Measurements from ENCODE around the gene RD3L.
"Not testable (repeated sequence)": the region's sequence is repeated elsewhere in the genome, so short reads cannot be mapped to it uniquely, and the experiment has no call there.

Gene RD3L

DNA sequence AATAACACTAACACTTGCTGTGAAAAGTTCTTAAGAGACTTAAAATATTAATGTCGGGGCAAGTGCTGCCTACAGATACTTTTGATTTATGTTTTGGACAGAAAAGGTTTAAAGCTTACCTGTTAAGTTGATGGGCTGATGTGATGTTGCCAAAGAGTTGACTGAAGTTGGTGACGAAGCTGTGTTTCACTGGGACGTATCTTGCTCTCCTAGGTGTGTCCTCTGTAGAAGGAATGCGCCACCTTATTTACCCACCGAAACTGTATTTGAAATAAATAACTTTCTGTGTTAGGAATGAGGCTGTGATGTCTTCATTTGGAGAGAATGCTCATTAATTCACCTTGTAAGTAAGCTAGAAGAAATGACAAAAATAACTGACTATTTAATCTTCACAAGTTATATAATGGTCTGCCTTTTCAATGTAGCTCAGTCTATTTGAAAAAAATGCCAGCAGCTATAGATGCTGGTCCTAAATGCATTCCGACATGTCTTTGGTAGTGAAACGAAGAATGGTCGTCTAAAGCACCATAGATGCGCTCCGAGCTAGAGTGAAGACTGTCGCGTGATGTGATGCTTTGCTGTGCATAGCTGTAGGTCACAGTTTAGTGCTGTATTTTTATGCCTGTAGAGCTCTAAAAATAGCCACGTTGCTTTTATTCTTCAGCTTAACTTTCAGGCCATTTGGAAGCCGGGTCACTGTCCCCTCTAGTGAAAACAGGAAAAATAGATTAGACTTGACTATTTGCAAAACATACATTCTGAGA, at the start of gene RD3L:
Gene RD3L (minus strand): TSS at position 557 of the 764 bp plus-strand sequence. CDS start 834 bp downstream, outside the sequence.
- TF ChIP-seq, protein P1, sequence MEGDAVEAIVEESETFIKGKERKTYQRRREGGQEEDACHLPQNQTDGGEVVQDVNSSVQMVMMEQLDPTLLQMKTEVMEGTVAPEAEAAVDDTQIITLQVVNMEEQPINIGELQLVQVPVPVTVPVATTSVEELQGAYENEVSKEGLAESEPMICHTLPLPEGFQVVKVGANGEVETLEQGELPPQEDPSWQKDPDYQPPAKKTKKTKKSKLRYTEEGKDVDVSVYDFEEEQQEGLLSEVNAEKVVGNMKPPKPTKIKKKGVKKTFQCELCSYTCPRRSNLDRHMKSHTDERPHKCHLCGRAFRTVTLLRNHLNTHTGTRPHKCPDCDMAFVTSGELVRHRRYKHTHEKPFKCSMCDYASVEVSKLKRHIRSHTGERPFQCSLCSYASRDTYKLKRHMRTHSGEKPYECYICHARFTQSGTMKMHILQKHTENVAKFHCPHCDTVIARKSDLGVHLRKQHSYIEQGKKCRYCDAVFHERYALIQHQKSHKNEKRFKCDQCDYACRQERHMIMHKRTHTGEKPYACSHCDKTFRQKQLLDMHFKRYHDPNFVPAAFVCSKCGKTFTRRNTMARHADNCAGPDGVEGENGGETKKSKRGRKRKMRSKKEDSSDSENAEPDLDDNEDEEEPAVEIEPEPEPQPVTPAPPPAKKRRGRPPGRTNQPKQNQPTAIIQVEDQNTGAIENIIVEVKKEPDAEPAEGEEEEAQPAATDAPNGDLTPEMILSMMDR (IDR thresholded peaks at IDR 0.05; ENCODE audit: borderline replicate concordance, insufficient read depth, low read depth, low read length) = no peak
- no peak within 1 kb of the TSS for H3K4me3 ChIP-seq (ENCODE audit: low read depth, low read length)

- TF ChIP-seq, protein P1 (IDR thresholded peaks at IDR 0.05; ENCODE audit: borderline replicate concordance, insufficient read depth, low read depth, low read length) = no peak
These were observed 47.6 kb upstream of the RD3L start for GRCh38 chr14:103989964-103990363.

GRCh38 chr14:103989034-103989433, 46.7 kb upstream of the RD3L start:
- no peak overlapping the region for H3K4me3 ChIP-seq (ENCODE audit: low read depth, low read length)

More at GRCh38 chr14:103989964-103990363, 47.6 kb upstream of the RD3L start:
- H3K4me3 ChIP-seq (ENCODE audit: low read depth, low read length) = no peak overlapping the region

GRCh38 chr14:103984196-103984595, 41.9 kb upstream of the RD3L start:
- no peak overlapping the region for H3K4me3 ChIP-seq (ENCODE audit: low read depth, low read length)
- TF ChIP-seq, protein P1 (IDR thresholded peaks at IDR 0.05; ENCODE audit: borderline replicate concordance, insufficient read depth, low read depth, low read length) = no peak

More at GRCh38 chr14:103989034-103989433, 46.7 kb upstream of the RD3L start:
- TF ChIP-seq, protein P1 (IDR thresholded peaks at IDR 0.05; ENCODE audit: borderline replicate concordance, insufficient read depth, low read depth, low read length) = no peak

GRCh38 chr14:103980623-103981238, 38.4 kb upstream of the RD3L start:
- not testable (repeated sequence) for H3K4me3 ChIP-seq (ENCODE audit: low read depth, low read length)
- TF ChIP-seq, protein P1 (IDR thresholded peaks at IDR 0.05; ENCODE audit: borderline replicate concordance, insufficient read depth, low read depth, low read length) = 0 out of 2 replicates have a peak, but pooled peaks have one; percentile 7

DNA sequence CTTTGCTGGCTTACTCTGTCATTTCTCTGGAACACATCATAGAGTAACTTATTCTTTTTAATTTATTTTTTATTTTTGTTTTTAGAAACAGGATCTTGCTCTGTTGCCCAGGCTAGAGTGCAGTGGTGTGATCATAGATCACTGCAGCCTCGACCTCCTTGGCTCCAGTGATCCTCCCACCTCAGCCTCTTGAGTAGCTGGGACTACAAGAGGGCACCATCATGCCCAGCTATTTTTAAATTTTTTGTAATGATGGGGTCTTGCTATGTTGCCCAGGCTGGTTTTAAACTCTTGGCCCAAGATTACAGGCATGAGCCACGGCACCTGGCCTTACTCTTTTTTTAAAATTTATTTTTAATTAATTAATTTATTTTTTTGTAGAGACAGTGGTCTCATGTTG, 32.2 kb upstream of the RD3L start:
- H3K4me3 ChIP-seq (ENCODE audit: low read depth, low read length) = no peak overlapping the region
- TF ChIP-seq, protein P1 (IDR thresholded peaks at IDR 0.05; ENCODE audit: borderline replicate concordance, insufficient read depth, low read depth, low read length) = no peak

Measured in GM12875 (cell line).